Activated effector memory CD4-positive, alpha-beta T cell treated with anti-CD3 and anti-CD28 coated beads, Interleukin-2, amount 50 U/mL, for 16 hours (primary cell): ENCODE measurements around the gene ANKRD65.
"Not testable (repeated sequence)": the region's sequence is repeated elsewhere in the genome, so short reads cannot be mapped to it uniquely, and the experiment has no call there.

Experiments used
- DNase-seq: peaks from one replicate; pipeline ENCODE4 v3.0.0-alpha.2; 2020

The ANKRD65 gene

GRCh38 chr1:1430114-1430982, 9.3 kb upstream of the ANKRD65 start:
- no peak for DNase-seq

DNA sequence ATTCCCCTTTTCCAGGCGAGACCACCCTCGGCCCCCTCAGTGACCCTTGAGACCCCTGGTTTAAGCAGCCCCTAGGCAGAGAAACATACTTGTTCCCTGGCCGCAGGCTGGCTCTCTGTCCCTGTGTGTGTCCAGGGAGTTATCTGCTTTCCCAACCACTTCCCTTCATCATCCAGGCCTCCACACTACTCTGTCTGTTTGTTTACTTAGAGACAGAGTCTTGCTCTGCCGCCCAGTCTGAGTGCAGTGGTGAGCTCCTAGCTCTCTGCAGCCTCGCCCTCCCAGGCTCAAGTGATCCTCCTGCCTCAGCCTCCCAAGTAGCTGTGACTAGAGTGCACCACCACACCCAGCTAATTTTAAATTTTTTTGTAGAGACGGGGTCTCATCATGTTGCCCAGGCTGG, 8.6 kb upstream of the ANKRD65 start:
- DNase-seq: no peak

GRCh38 chr1:1428967-1429366, 7.9 kb upstream of the ANKRD65 start:
- DNase-seq: not testable (repeated sequence)

DNA sequence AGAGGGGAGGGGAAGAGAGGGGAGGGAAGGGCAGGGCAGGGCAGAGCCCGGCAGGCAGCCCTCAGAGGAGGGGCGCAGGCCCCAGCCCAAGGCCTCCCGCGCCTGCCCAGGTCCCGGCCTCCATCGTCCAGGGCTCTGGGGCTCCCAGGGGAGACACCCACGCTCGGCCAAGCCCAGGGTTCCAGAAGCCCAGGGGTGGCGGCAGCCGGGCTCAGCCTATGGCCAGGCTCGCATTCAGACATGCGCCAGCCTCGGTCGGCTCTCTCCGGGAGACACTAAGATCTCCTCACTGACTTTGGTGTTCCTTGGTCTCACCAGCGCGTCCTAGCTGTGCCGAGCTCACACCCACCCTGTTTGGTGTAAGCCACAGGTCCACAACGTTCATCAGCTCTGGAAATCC, 7.1 kb upstream of the ANKRD65 start:
- no peak for DNase-seq

- no peak for DNase-seq
Observed at GRCh38 chr1:1427820-1428148, 6.7 kb upstream of the ANKRD65 start.

DNA sequence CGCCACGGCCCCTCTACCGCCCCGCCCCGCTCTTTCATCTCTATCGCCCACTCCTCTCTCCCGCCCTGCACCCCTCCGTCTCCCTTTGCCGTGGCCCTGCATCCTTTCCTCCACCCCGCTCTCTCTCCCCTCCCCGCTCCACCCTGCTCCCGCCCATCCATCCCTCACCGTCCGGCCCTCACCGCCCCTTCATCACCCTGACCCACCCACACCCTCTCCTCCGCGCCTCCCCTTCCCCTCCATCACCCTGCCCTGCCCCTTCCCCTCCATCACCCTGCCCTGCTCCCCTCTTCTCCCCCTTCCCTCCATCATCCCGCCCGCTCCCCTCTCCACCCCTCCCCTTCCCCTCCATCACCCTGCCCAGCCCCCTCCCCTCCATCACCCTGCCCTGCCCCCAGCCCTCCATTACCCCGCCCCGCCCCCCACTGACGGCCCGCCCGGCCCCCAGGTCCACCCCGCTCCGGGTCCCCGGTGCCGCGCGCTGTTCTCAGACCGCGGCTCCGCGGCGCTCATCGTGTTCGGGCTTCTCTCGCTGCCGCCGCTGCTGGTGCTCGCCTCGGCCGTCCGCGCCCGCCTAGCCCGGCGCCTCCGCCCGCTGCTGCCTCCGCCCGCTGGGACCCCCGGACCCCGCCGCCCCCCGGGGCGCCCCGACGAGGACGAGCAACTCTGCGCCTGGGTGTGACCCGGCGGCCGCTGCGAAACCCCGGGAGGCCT, 6.2 kb upstream of the ANKRD65 start:
- no peak for DNase-seq

GRCh38 chr1:1426496-1427105, 5.5 kb upstream of the ANKRD65 start:
- no peak for DNase-seq

GRCh38 chr1:1425753-1426495, 4.8 kb upstream of the ANKRD65 start:
- DNase-seq: no peak

DNA sequence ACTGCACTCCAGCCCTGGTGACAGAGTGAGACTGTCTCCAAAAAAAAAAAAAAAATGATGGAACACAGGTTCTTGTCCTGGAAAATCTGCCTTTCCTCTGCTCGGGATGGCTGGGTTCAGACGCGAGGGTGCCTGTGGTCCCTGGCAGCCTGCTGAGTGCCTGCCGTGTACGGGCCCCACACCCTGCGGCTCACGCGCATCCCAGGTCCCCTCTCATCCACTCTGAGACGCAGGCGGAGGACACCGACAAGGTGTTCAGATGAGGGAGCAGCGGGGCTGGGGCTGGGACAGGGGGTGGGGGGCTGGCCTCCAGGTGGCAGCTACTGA, 4.3 kb upstream of the ANKRD65 start:
- no peak for DNase-seq

GRCh38 chr1:1424707-1425106, 3.6 kb upstream of the ANKRD65 start:
- DNase-seq: no peak

DNA sequence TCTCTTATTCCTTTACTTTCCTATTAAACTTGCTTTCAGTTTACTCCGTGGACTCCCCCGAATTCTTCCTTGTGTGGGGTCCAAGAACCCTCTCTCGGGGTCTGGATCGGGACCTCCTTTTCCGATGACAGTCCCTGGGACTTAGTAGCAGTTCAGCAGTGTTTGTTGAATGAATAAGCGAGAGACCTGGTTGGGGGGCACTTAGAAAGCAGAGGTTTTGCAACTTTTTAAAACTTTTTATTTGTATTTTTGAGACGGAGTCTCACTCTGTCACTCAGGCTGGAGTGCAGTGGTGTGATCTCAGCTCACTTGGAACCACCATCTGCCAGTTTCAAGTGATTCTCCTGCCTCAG, 2.1 kb upstream of the ANKRD65 start:
- DNase-seq: no peak

DNA sequence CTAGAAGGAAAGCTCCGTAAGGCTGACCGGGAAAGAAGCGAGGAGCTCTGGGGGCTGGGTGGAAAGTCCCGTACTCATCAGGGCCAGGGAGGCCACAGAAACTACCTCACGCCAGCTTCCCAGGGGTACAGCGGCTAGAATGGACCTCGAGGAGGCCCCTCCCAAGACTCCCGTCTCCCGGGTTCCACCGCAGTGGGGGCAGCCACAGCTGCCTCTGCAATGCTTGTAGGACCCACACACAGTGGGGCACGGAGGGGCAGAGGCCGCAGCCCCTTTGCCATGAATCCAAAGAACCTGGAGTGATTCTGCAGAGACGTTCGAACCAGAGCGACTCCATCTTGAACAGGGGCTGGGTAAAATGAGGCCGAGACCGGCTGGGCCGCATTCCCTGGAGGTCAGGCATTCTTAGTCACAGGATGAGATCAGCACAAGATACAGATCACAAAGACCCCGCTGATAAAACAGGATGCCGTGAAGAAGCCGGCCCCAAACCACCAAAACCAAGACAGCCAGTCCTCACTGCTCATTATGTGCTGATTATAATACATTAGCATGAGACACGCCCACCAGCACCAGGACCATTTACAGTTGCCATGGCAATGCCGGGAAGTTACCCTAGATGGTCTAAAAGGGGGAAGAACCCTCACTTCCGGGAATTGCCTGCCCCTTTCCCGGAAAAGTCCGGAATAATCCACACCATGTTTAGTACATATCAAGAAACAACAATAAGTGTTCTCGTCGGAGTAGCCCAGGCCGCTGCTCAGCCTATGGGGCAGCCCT, 1.6 kb upstream of the ANKRD65 start:
- DNase-seq: no peak

- DNase-seq: no peak
Observed at GRCh38 chr1:1421907-1422464, 910 bp upstream of the ANKRD65 start.

DNA sequence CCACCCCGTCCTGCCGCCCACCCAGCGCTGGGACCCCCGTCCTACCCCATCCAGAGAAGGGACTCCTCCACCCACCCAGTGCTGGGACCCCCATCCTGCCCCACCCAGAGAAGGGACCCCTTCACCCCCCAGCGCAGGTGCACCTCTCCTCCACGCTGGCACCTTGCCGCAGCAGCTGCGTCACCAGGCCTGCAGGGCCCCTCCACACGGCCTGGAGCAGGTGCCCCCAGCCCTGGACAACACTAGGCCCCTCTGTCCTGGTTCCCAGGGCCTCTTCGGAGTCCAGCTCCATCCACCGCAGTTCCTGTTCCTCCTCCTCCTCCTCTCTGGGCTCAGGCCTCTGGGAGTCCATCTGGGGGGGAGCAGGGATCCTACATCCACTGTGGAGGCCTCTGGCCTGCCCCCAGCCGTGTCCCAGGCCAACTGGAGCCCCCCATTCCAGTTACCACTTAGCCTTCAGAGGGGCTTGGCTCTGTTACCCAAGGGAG, 378 bp downstream of the ANKRD65 start:
- no peak for DNase-seq

DNA sequence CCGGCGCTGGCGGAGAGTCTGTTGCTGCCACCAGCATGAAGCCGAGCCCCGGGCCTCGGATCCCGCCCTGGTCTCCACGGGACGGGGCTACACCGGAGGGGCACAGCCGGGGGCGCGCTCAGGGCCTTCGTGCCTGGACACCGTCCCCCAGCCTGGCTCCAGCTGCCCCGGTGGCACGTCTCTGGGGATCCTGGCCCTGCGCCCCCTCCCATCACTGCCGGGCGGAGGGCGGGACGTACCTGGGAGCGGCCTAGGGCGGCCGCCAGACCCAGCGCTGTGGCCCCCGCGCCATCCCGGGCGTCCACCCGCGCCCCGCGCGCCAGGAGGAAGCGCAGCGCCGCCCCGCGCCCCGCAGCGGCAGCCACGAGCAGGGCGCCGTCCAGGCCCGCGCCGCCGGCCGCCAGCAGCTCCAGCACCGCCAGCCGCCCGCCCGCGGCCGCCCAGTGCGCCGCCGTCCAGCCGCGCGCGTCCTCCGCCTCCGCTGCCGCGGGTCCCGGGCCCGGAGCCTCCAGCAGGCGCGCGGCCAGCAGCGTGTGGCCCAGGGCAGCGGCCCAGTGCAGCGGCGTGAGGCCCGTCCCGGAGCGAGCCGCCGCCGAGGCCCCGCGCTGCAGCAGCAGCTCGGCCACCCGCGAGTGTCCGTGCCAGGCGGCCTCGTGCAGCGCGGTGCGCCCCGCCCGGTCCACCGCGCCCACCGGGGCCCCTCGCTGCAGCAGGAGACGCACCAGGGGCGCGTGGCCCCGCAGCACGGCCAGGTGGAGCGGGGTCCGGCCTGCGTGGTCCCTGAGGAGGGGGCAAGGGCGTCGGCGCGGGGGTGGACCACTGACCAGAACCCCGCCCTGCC, 1.0 kb downstream of the ANKRD65 start:
- no peak for DNase-seq

- DNase-seq: no peak
Observed at GRCh38 chr1:1419363-1419812, 1.7 kb downstream of the ANKRD65 start.

GRCh38 chr1:1418464-1419362, 2.4 kb downstream of the ANKRD65 start:
- no peak for DNase-seq

DNA sequence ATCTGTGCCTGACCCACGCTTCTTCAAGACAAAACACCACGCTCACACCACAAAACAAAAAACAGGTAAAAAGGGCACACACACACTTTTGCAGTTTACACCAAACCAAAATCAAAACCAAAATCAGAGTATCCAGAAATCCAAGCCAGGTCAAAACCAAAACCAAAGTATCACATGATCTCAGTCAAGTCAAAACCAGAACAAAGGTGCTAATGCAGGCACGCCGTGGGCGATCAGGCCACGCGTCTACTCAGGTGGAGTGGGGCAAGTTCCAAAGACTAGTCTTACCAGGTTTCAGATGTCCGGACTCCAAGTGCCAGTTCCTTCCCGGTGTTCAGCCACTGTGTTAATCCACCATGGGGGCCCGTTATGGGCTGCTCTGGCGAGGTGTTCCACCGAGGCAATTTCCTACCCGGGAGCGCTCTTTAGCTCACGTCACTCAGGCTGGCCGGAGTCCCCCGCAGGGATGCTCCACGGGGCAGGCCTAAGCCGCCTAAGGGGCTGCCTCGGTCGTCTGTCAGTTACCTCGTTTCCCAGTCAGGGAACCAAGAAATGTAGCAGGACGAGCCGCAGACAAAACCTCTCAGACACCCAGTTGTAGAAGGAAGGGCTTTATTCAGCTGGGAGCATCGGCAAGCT, 3.1 kb downstream of the ANKRD65 start:
- DNase-seq: not testable (repeated sequence)

DNA sequence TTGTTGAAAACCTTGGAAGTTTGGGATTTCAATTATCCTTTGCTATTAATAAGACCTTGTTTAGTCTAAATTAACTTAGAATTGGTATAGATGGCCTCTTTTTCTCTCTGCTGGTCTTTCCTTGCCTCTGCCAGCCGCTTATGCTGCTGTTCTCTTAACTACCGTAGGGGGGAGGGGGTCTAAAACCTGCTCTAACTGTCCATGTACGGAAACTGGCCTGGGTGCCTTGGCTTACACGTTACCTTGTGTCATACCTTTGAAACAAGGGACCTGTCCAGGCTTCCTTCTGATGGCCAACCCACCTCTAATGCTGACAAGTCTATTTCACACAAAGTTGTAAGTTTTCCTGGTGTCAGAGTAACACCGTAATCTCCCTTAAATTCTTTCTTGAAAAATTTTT, 3.7 kb downstream of the ANKRD65 start:
- not testable (repeated sequence) for DNase-seq

DNA sequence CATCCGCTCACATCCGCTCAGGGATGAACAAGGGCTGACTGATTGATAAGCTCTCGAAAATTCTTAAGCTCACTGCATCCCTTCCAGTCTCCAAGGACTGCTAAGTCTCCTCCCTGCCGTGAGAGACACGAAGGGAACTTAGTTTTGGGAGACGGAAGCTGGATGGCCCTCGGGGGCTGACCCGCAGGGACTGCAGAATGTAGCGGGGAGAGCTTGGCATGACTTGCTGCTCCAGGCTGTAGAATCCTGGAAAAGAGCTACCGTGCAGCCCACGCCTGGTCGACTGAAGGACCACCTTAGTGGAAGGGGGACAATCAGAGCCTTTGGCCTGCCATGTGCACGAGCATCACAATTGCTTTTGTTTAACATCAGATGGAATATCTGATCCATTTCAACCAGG, 5.3 kb downstream of the ANKRD65 start:
- no peak for DNase-seq
